Measurements from ENCODE around the gene NBL1. TPM values are rescaled to one million over a fixed set of nuclear protein-coding genes. Genes with fewer than 3 reads are reported as not detected.

NBL1 gene
- total and polyA plus RNA-seq, 4 experiments from 2014 or later: 8.9 to 24.6 (median 17.4) TPM

- peak in 1 of 5 donors; percentile 36 for DNase-seq
- Histone ChIP-seq H3K36me3 (ENCODE audit: insufficient read depth, low read length) (no peaks in the 10 kb centered on the region), H3K4me1 (ENCODE audit: insufficient read depth, low read length) (peaks cover 21% of the 10 kb centered on the region), H3K9me3 (ENCODE audit: control insufficient read depth in 1 of 2, low read length in 2 of 2) (no peaks in the 10 kb centered on the region), H3K27me3 (ENCODE audit: insufficient read depth, low read length) (no peaks in the 10 kb centered on the region), H3K4me3 (ENCODE audit: low read length in 2 of 2) (no peak overlapping the region), H3K27ac (ENCODE audit: low read depth, low read length) (no peak overlapping the region)
- Mint-ChIP-seq H3K36me3 (no peaks in the 10 kb centered on the region), H3K27me3 (peaks cover 0 to 22% of the 10 kb centered on the region in 2 donors), H3K4me1 (peaks cover 16 to 38% (median 32%) of the 10 kb centered on the region in 4 donors), H3K4me3 (peak overlapping the region in 7 of 8 donors; percentile 51 to 82 (median 70)), H3K9me3 (peaks cover 0 to 3% (median 0%) of the 10 kb centered on the region in 8 donors), H3K27ac (peak overlapping the region in 1 of 7 donors; percentile 70)
- CTCF ChIA-PET (ENCODE audit: partially characterized antibody): interaction anchor here (6.6 kb wide), 1 partner anchor 39 kb away, joined by 177 read pairs; no protein-coding TSS in a partner anchor
- intact Hi-C loops (cut with micrococcal nuclease): no loop called here
- POLR2A ChIA-PET (ENCODE audit: partially characterized antibody): no interaction called here
These were observed 21.0 kb downstream of the NBL1 start for GRCh38 chr1:19665186-19665495.

GRCh38 chr1:19665496-19666465, 21.7 kb downstream of the NBL1 start:
- H3K9me3 Mint-ChIP-seq: peaks cover 0 to 3% (median 0%) of the 10 kb centered on the region in 8 donors
- intact Hi-C loops (cut with micrococcal nuclease): no loop called here
- no peak overlapping the region for H3K4me3 ChIP-seq (ENCODE audit: low read length in 2 of 2)
- peaks cover 16 to 38% (median 30%) of the 10 kb centered on the region in 4 donors for H3K4me1 Mint-ChIP-seq
- CTCF ChIA-PET (ENCODE audit: partially characterized antibody): no interaction called here
- no peak overlapping the region for H3K27ac ChIP-seq (ENCODE audit: low read depth, low read length)
- H3K4me1 ChIP-seq (ENCODE audit: insufficient read depth, low read length): peaks cover 21% of the 10 kb centered on the region
- POLR2A ChIA-PET (ENCODE audit: partially characterized antibody): no interaction called here
- H3K9me3 ChIP-seq (ENCODE audit: control insufficient read depth in 1 of 2, low read length in 2 of 2): no peaks in the 10 kb centered on the region
- H3K27me3 Mint-ChIP-seq: peaks cover 0 to 22% of the 10 kb centered on the region in 2 donors
- H3K27me3 ChIP-seq (ENCODE audit: insufficient read depth, low read length): no peaks in the 10 kb centered on the region
- peak overlapping the region; percentile 56 to 86 (median 81) for H3K4me3 Mint-ChIP-seq
- DNase-seq: no peak
- H3K36me3 ChIP-seq (ENCODE audit: insufficient read depth, low read length): no peaks in the 10 kb centered on the region
- H3K27ac Mint-ChIP-seq: peak overlapping the region in 4 of 7 donors; percentile 43 to 70 (median 48)
- H3K36me3 Mint-ChIP-seq: no peaks in the 10 kb centered on the region

GRCh38 chr1:19668888-19669287, 24.8 kb downstream of the NBL1 start:
- H3K4me1 Mint-ChIP-seq: peaks cover 13 to 27% (median 22%) of the 10 kb centered on the region in 4 donors
- intact Hi-C loops (cut with micrococcal nuclease): no loop called here
- Histone ChIP-seq H3K4me1 (ENCODE audit: insufficient read depth, low read length) (peaks cover 15% of the 10 kb centered on the region), H3K36me3 (ENCODE audit: insufficient read depth, low read length) (no peaks in the 10 kb centered on the region), H3K9me3 (ENCODE audit: control insufficient read depth in 1 of 2, low read length in 2 of 2) (no peaks in the 10 kb centered on the region), H3K27me3 (ENCODE audit: insufficient read depth, low read length) (no peaks in the 10 kb centered on the region), H3K27ac (ENCODE audit: low read depth, low read length) (no peak overlapping the region), H3K4me3 (ENCODE audit: low read length in 2 of 2) (no peak overlapping the region)
- peaks cover 1 to 14% of the 10 kb centered on the region in 2 donors for H3K27me3 Mint-ChIP-seq
- H3K9me3 Mint-ChIP-seq: peaks cover 0 to 3% (median 0%) of the 10 kb centered on the region in 8 donors
- POLR2A ChIA-PET (ENCODE audit: partially characterized antibody): no interaction called here
- peak overlapping the region in 1 of 7 donors; percentile 32 for H3K27ac Mint-ChIP-seq
- no peaks in the 10 kb centered on the region for H3K36me3 Mint-ChIP-seq
- DNase-seq: no peak
- CTCF ChIA-PET (ENCODE audit: partially characterized antibody): interaction anchor here (1.2 to 1.3 kb wide), 2 partner anchors 8 to 36 kb away, joined by 5 read pairs; no protein-coding TSS in a partner anchor
- no peak overlapping the region for H3K4me3 Mint-ChIP-seq

GRCh38 chr1:19670787-19671186, 26.7 kb downstream of the NBL1 start:
- peaks cover 1% of the 10 kb centered on the region for H3K4me1 ChIP-seq (ENCODE audit: insufficient read depth, low read length)
- Mint-ChIP-seq H3K27me3 (peaks cover 1 to 16% of the 10 kb centered on the region in 2 donors), H3K27ac (peak overlapping the region in 1 of 7 donors; percentile 36), H3K9me3 (peaks cover 0 to 3% (median 0%) of the 10 kb centered on the region in 8 donors), H3K36me3 (no peaks in the 10 kb centered on the region), H3K4me1 (peaks cover 9 to 24% (median 18%) of the 10 kb centered on the region in 4 donors), H3K4me3 (no peak overlapping the region)
- H3K9me3 ChIP-seq (ENCODE audit: control insufficient read depth in 1 of 2, low read length in 2 of 2): no peaks in the 10 kb centered on the region
- H3K36me3 ChIP-seq (ENCODE audit: insufficient read depth, low read length): no peaks in the 10 kb centered on the region
- DNase-seq: no peak
- no peak overlapping the region for H3K4me3 ChIP-seq (ENCODE audit: low read length in 2 of 2)
- intact Hi-C loops (cut with micrococcal nuclease): no loop called here
- no peaks in the 10 kb centered on the region for H3K27me3 ChIP-seq (ENCODE audit: insufficient read depth, low read length)
- ChIA-PET CTCF (ENCODE audit: partially characterized antibody) (interaction anchor here (3.9 kb wide), 1 partner anchor 9 kb away, joined by 28 read pairs; no protein-coding TSS in a partner anchor), POLR2A (ENCODE audit: partially characterized antibody) (no interaction called here)
- no peak overlapping the region for H3K27ac ChIP-seq (ENCODE audit: low read depth, low read length)

- Mint-ChIP-seq H3K9me3 (peaks cover 0 to 3% (median 0%) of the 10 kb centered on the region in 8 donors), H3K36me3 (no peaks in the 10 kb centered on the region), H3K4me3 (no peak overlapping the region), H3K4me1 (peaks cover 0 to 11% (median 5%) of the 10 kb centered on the region in 4 donors), H3K27ac (peak overlapping the region in 1 of 7 donors; percentile 30), H3K27me3 (peaks cover 1 to 5% of the 10 kb centered on the region in 2 donors)
- POLR2A ChIA-PET (ENCODE audit: partially characterized antibody): no interaction called here
- no peaks in the 10 kb centered on the region for H3K9me3 ChIP-seq (ENCODE audit: control insufficient read depth in 1 of 2, low read length in 2 of 2)
- intact Hi-C loops (cut with micrococcal nuclease): no loop called here
- no peaks in the 10 kb centered on the region for H3K4me1 ChIP-seq (ENCODE audit: insufficient read depth, low read length)
- H3K36me3 ChIP-seq (ENCODE audit: insufficient read depth, low read length): no peaks in the 10 kb centered on the region
- H3K27me3 ChIP-seq (ENCODE audit: insufficient read depth, low read length): no peaks in the 10 kb centered on the region
- CTCF ChIA-PET (ENCODE audit: partially characterized antibody): interaction anchor here (0.6 to 3.9 kb wide), 4 partner anchors 11 to 201 kb away, joined by 3 to 28 read pairs (median 8); no protein-coding TSS in a partner anchor
- H3K27ac ChIP-seq (ENCODE audit: low read depth, low read length): no peak overlapping the region
- no peak overlapping the region for H3K4me3 ChIP-seq (ENCODE audit: low read length in 2 of 2)
- no peak for DNase-seq
These were observed 28.1 kb downstream of the NBL1 start for GRCh38 chr1:19672237-19672636.

GRCh38 chr1:19675797-19676196, 31.7 kb downstream of the NBL1 start:
- Histone ChIP-seq H3K4me3 (ENCODE audit: low read length in 2 of 2) (no peak overlapping the region), H3K27me3 (ENCODE audit: insufficient read depth, low read length) (no peaks in the 10 kb centered on the region), H3K9me3 (ENCODE audit: control insufficient read depth in 1 of 2, low read length in 2 of 2) (no peaks in the 10 kb centered on the region), H3K27ac (ENCODE audit: low read depth, low read length) (no peak overlapping the region), H3K36me3 (ENCODE audit: insufficient read depth, low read length) (no peaks in the 10 kb centered on the region), H3K4me1 (ENCODE audit: insufficient read depth, low read length) (no peaks in the 10 kb centered on the region)
- CTCF ChIA-PET (ENCODE audit: partially characterized antibody): no interaction called here
- Mint-ChIP-seq H3K27me3 (peaks cover 1 to 5% of the 10 kb centered on the region in 2 donors), H3K4me3 (no peak overlapping the region), H3K36me3 (no peaks in the 10 kb centered on the region), H3K9me3 (peaks cover 0 to 2% (median 0%) of the 10 kb centered on the region in 8 donors), H3K27ac (peak overlapping the region in 1 of 7 donors; percentile 47), H3K4me1 (peaks cover 0 to 7% (median 3%) of the 10 kb centered on the region in 4 donors)
- DNase-seq: no peak
- POLR2A ChIA-PET (ENCODE audit: partially characterized antibody): no interaction called here
- intact Hi-C loops (cut with micrococcal nuclease): no loop called here

- H3K27me3 Mint-ChIP-seq: peaks cover 1 to 5% of the 10 kb centered on the region in 2 donors
- Histone ChIP-seq H3K4me3 (ENCODE audit: low read length in 2 of 2) (no peak overlapping the region), H3K36me3 (ENCODE audit: insufficient read depth, low read length) (no peaks in the 10 kb centered on the region), H3K4me1 (ENCODE audit: insufficient read depth, low read length) (no peaks in the 10 kb centered on the region), H3K27ac (ENCODE audit: low read depth, low read length) (no peak overlapping the region), H3K9me3 (ENCODE audit: control insufficient read depth in 1 of 2, low read length in 2 of 2) (no peaks in the 10 kb centered on the region), H3K27me3 (ENCODE audit: insufficient read depth, low read length) (no peaks in the 10 kb centered on the region)
- intact Hi-C loops (cut with micrococcal nuclease): no loop called here
- H3K27ac Mint-ChIP-seq: no peak overlapping the region
- no peaks in the 10 kb centered on the region for H3K36me3 Mint-ChIP-seq
- peaks cover 0 to 5% (median 3%) of the 10 kb centered on the region in 4 donors for H3K4me1 Mint-ChIP-seq
- DNase-seq: no peak
- POLR2A ChIA-PET (ENCODE audit: partially characterized antibody): no interaction called here
- H3K9me3 Mint-ChIP-seq: peaks cover 0 to 2% (median 0%) of the 10 kb centered on the region in 8 donors
- CTCF ChIA-PET (ENCODE audit: partially characterized antibody): interaction anchor here (1.5 to 2.1 kb wide), 4 partner anchors 16 to 39 kb away, joined by 6 to 11 read pairs (median 9); no protein-coding TSS in a partner anchor
- no peak overlapping the region for H3K4me3 Mint-ChIP-seq
These were observed 32.4 kb downstream of the NBL1 start for GRCh38 chr1:19676438-19676922.

Data from CD4-positive, alpha-beta memory T cell (primary cell).